Ramos (cell line): ENCODE results near the gene TMEM89.

Source experiments
- in situ Hi-C: fragments of 300-500 bp; cut with MboI; formaldehyde crosslinking; loops from one replicate; pipeline ENCODE4 v1.14.3; 2022; ENCODE audit warnings: low sequenced_read_pairs; ENCODE audit not compliant: unreplicated experiment

The TMEM89 gene

DNA sequence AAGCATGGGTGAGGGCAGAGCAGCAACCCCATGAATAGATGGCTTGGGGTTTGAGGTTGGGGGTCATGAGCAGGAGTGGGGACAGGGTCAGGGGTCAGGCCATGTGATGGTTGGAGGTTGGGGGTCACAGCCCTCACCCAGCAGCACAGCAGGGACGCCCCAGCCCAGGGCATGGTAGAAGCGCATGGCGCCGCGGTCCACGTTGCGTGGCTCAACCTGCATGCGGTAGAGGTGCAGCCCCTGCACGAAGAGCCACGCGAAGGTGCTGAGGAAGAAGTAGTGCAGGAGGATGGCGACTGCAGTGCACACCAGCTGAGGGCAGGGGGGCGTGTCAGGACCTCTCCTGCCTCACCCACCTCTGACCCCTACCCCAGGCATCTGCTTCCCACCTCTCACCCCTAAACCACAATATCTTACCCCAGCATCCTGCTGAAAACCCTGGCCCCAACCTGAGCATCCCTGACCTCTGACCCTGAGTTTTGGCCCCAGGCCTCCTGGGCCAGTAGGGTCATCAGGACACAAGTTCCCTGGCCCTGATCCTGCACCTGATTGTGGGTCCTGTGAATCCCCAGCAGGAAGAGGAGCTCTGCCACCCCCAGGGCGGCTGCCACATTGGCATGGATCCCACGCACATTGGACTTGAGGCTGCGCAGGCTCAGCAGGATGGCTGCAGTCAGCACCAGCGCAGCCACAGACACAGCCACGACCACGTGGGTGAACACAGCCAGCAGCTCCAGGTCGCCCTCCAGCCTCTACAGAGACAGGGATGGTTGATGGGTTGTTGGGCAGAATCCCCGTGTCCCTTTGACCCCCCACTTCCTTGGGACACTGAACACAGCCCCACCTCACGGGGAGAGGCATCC, 23.6 kb upstream of the TMEM89 start:
- in situ Hi-C loops, result no loop called here

GRCh38 chr3:48642605-48643004, 21.0 kb upstream of the TMEM89 start:
- in situ Hi-C loops, result no loop called here

DNA sequence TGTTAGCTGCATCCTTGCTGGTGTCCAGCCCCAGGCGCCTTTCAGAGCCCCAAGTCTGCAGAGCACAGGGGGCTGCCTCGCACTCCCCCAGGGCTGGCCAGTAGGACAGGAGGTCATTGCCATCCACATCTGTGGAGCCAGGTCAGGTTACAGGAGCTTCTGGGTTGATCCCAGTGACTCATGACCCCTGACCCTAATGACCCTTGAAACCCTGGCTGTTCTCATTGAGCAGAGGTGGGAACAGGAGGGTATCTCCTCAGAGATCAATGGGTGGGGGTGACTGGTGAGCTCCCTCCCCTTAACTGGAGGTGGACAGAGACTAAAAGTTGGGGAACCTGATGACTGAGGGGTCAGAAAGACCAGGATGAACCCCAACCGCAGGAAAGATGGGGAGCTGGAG, 19.8 kb upstream of the TMEM89 start:
- in situ Hi-C loops, result no loop called here

DNA sequence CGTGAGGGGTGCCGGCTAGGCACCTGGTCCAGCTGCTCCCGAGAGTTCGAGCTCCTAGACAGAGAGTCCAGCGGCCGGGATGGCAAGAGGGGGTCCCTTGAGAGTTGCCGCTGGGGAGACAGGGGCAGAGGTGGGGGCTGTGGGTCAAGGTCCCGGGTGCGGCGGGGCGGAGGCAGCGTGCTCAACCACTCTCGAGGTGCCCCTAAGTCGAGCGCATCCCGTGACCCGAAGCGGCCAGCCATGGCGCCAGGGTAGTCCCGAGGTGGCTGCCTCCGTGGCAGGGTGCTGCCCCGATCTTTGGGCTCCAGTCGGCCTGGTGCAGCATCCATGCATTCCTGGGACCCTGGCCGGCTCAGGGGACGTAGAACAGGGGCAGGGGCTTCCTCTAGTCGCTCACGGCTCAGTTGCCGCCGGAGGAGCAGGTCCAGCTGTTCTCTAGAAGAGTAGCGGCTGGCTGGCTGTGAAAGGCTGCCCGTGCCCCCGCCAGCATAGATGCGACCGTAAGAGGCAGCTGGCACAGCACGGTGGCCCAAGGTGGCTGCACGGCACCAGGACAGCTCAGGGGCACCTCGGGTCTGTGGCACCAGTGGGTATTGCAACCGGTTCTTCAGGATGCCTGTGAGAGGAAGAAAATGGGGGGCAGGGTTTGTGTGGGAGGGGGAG, 18.5 kb upstream of the TMEM89 start:
- in situ Hi-C loops, result loop anchor here (10.0 kb wide), 1 partner anchor 175 kb away; a partner anchor contains a TSS

DNA sequence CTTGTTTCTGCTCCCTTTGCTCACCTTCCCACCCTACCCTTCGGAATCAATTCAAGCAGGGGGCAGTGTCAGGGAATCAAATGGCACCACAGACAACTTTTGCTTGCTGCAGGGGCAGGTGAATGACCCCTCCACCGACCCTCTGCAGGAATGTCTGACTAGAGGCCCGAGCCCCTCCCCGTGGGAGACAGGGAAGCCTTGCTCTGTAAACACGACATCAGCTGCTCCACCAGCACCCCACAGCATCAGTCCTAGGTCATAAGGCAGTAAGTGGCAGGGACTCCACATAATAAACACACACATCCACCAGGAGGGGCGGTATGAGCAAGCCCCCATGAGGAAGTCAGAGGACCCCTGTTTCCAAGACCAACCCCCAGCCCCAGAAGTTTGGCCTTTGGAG, 15.7 kb upstream of the TMEM89 start:
- in situ Hi-C loops, result loop anchor here (10.0 kb wide), 1 partner anchor 173 kb away; a partner anchor contains a TSS

- in situ Hi-C loops, result loop anchor here (10.0 kb wide), 1 partner anchor 171 kb away; a partner anchor contains a TSS
These were observed 14.6 kb upstream of the TMEM89 start for GRCh38 chr3:48636149-48636655.

- in situ Hi-C loops, result loop anchor here (10.0 kb wide), 1 partner anchor 171 kb away; a partner anchor contains a TSS
These were observed 13.9 kb upstream of the TMEM89 start, which contains the start of gene SLC26A6 for GRCh38 chr3:48635222-48636021. Gene SLC26A6, minus strand, starts transcription at chr3:48635461. Its CDS starts 68 bp downstream, at chr3:48635393.

GRCh38 chr3:48634661-48635221, 13.2 kb upstream of the TMEM89 start:
- in situ Hi-C loops, result loop anchor here (10.0 kb wide), 1 partner anchor 170 kb away; a partner anchor contains a TSS

DNA sequence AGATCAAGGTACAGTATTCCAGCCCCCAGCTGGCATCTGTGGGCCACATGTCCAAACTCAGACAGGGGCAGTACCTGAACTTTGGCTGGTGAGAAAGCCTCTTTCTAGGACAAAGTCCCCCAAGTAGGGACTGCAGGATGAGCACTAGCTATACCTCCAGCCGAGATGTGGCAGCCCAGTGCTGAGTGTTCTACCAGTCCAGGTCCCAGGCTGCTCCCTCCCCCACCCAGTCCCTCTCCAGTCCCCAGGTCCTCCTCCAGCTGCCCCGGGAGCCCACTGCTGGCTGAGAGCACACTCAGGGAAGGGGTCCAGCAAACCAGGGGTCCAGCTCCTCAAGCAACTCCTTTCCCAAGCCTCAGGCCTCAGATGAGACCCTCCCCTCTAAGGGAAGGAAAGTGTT, 12.2 kb upstream of the TMEM89 start:
- in situ Hi-C loops, result loop anchor here (10.0 kb wide), 1 partner anchor 169 kb away; a partner anchor contains a TSS

DNA sequence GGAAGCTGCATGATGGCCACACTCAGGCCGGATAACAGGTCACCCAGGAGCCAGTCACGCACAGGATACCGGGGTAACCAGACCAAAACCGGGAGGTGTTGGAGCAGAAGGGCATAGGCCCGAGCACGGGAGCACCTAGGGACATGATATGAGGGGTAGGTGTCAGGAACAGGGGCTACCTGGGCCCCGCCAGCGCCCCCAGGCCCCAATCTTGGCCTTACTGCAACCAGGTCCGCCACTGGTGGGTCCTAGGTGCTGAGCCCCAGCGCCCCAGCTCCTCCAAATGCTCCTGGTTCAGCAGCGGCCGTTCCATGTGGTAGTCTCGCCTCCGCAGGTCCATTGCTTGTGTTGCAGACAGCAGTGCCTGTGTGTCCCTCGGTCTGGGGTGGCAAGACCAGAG, 11.7 kb upstream of the TMEM89 start:
- in situ Hi-C loops, result loop anchor here (10.0 kb wide), 1 partner anchor 168 kb away; a partner anchor contains a TSS

GRCh38 chr3:48631516-48632448, 10.2 kb upstream of the TMEM89 start:
- in situ Hi-C loops, result loop anchor here (10.0 kb wide), 1 partner anchor 167 kb away; a partner anchor contains a TSS

DNA sequence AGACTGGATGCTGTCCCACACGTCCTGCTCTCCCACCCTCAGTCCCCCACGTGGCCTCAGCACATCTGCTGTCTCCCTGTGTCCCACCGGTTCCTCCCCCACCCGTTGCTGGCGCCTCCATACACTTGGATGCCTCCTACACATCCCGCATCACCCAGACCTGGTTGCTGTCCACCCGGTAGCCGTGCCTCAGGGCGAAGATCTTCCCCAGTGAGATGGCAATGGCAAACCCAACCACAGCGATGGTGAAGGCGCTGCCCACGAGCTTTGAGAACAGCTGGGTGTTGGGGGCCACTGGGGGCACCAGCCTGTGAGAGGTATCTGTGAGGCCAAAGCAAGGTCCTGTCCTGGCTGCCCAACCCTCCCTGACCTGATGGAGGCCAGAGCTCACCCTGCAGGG, 9.3 kb upstream of the TMEM89 start:
- in situ Hi-C loops, result loop anchor here (10.0 kb wide), 1 partner anchor 166 kb away; a partner anchor contains a TSS

- in situ Hi-C loops, result loop anchor here (10.0 kb wide), 1 partner anchor 166 kb away; a partner anchor contains a TSS
These were observed 8.8 kb upstream of the TMEM89 start for GRCh38 chr3:48630407-48630806.

DNA sequence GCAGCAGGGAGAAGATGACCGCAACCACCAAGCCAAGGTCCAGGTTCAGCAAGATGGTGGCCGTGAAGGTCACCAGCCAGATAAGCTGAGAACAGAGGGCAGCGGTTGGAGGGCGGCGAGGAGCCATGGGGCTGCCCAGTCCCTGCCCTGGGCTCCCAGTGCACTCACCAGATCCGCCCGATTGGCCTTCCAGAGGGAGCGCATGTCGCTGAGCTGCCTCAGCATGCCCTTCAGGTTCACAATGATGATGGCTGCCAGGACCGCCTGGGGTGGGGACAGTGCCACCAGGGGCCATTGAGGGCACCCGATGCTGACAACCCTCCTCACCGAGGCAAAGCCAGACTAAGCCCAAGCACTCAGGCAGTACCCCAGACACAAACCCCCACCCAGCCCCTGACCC, 8.3 kb upstream of the TMEM89 start:
- in situ Hi-C loops, result loop anchor here (10.0 kb wide), 1 partner anchor 165 kb away; a partner anchor contains a TSS

- in situ Hi-C loops, result no loop called here
These were observed 6.9 kb upstream of the TMEM89 start for GRCh38 chr3:48628277-48629017.

GRCh38 chr3:48625600-48625999, 4.0 kb upstream of the TMEM89 start:
- in situ Hi-C loops, result no loop called here

DNA sequence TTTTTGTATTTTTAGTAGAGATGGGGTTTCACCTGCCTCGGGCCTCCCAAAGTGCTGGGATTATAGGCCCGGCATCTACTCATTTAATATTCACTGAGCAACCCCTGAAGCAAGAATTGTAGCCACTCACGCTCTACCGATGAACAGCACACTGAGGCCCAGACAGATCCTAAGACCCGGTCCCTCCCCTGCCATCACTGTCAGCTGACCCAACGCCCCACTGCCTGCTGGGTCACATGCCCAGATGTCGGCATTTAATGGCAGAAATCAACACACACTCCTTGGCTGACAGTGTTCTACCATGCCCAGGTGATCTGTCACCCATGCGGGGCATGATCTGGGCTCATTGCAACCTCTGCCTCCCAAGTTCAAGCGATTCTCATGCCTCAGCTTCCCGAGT, 3.2 kb upstream of the TMEM89 start:
- in situ Hi-C loops, result no loop called here
